HG03045 (cell line): ENCODE measurements around the gene TSHZ1.

ENCODE experiments used
- ATAC-seq: cut with Tn5 transposase; IDR thresholded peaks from one replicate; pipeline ENCODE4 v1.9.1; 2021; ENCODE audit warnings: mild to moderate bottlenecking, moderate library complexity; ENCODE audit not compliant: unreplicated experiment

The TSHZ1 gene

GRCh38 chr18:75330308-75330707 is 119.7 kb downstream of the TSHZ1 start:
- no peak for ATAC-seq

DNA sequence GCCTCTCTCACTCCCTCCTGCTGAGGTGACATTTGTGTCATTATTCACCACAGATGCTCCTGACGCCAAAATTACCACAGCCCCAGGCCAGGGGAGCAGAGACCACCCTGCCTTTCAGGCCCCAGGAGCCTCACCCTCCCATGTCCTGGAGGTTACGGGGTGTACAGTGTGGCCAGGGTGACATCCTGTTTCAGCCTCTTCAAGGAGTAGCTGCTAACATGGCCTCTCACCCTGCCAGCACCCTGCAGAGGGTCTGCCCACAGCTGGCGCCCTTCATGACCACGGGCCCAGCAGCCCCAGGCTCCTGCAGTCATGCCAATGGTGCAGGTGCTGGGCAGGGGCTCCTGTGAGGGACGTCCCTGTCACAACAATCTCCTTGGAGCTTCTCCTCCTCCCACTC is 124.3 kb downstream of the TSHZ1 start:
- no peak for ATAC-seq

DNA sequence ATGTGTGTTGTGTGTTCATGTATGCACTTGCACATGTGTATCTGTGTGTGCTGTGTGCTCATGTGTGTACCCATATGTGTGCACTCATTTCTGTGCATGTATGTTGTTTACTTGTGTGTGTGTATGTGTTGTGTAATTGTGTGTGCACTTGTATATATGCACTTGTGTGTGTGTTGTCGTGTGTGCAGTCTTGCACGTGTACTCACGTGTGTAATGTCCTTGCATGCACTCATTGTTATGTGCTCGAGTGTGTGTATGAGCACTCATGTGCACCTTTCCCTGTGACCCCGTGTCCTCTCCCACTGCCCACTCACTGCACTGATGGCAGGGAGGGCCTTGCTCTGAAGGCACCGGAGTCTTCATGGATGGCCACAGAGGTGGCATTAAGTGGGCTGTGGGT is 124.9 kb downstream of the TSHZ1 start:
- no peak for ATAC-seq

GRCh38 chr18:75336767-75337166 is 126.2 kb downstream of the TSHZ1 start:
- ATAC-seq: no peak

DNA sequence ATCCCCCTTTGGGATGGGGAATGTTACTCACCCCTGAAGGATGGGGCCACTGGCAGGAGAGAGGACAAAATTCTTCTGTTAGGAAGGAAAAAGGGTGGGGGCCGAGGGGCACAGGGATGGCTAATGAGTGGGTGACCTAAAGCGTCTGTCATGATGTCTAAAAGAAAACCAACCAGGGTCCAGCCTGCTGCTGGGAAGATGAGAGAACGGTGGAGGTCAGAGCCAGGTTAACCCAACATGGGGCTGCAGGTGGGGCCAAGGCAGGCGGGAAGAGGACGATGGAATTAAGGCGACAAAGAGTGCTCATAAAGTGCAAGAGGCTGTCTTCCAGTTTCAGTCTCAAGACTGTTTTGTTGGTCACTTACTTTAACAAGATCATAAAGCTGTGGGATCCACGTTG is 126.8 kb downstream of the TSHZ1 start:
- no peak for ATAC-seq

DNA sequence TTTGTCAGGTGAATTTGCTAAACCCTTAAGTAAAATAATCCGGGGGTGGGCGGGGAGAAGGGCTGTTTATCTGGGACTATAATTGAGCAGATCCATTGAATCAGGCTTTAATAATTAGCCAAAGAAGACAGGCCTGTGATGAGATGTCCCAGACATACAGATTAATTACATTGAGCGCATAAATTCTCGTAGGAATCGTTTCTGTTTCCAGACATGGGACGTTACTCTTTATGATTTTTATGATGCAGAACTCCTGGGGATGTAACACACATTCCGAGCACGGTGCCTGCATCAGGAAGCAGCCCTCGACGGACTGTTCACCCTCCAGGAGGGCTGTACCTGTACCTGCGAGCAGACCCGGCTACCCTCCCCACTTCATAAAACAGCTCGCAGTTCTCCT is 128.0 kb downstream of the TSHZ1 start:
- ATAC-seq: no peak
